ENCODE measurements around the gene RNASE9. TPM values are rescaled to one million over a fixed set of nuclear protein-coding genes. Genes with fewer than 3 reads are reported as not detected.

RNASE9 gene
- total RNA-seq, 2 experiments from 2014 or later: not detected

DNA sequence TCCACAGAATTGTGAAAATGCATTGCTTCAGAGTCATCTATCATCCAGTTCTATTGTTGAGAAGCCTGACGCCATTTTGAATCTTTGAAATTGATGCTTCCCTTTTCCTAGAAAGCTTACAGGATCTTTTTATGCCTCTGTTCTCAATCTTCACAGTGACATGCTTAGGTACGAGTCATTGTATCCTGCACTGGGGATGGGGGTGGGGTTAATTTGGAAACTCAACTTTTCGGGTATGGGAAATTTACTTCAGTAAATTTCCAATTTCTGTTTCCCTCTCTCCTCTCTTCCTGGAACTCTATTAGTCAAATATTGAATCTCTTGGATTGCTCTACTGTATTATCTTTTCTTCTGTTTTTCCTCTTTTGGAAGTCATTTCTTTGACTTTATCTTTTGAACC is 31.0 kb downstream of the RNASE9 start:
- H3K9me3 Mint-ChIP-seq: no peaks in the 10 kb centered on the region
- no peaks in the 10 kb centered on the region for H3K27me3 ChIP-seq (ENCODE audit: control insufficient read depth in 1 of 2, insufficient read depth in 2 of 2, low read length in 2 of 2)
- no peak overlapping the region for H3K4me3 ChIP-seq (ENCODE audit: low read length)
- H3K4me1 ChIP-seq (ENCODE audit: insufficient read depth, low read length): peaks cover 3% of the 10 kb centered on the region
- ATAC-seq (ENCODE audit: poor library complexity): no peak
- H3K27me3 Mint-ChIP-seq: peaks cover 5% of the 10 kb centered on the region
- ChIA-PET POLR2A (interaction anchor here (1.9 to 2.4 kb wide), 2 partner anchors 60 to 68 kb away, joined by 6 to 8 read pairs; partner anchors contain the start of gene PIP4P1), CTCF (interaction anchor here (0.8 to 1.3 kb wide), 2 partner anchors 79 to 161 kb away, joined by 3 to 5 read pairs; no protein-coding TSS in a partner anchor)
- no peak for DNase-seq
- H3K36me3 ChIP-seq (ENCODE audit: insufficient read depth, low read length): no peaks in the 10 kb centered on the region
- intact Hi-C loops (cut with DNase I, micrococcal nuclease): loop anchor here (2.0 to 5.0 kb wide), 5 partner anchors 61 to 203 kb away; partner anchors contain the start of gene PNP (in 1 of the 2)
- H3K4me3 Mint-ChIP-seq: no peak overlapping the region
- H3K36me3 Mint-ChIP-seq (ENCODE audit: low read depth): no peaks in the 10 kb centered on the region
- no peak overlapping the region for H3K27ac ChIP-seq (ENCODE audit: low read depth in 1 of 2, low read length in 2 of 2)
- H3K27ac Mint-ChIP-seq: no peak overlapping the region
- peaks cover 7% of the 10 kb centered on the region for H3K4me1 Mint-ChIP-seq (ENCODE audit: low read depth)
- TF ChIP-seq, protein P1, sequence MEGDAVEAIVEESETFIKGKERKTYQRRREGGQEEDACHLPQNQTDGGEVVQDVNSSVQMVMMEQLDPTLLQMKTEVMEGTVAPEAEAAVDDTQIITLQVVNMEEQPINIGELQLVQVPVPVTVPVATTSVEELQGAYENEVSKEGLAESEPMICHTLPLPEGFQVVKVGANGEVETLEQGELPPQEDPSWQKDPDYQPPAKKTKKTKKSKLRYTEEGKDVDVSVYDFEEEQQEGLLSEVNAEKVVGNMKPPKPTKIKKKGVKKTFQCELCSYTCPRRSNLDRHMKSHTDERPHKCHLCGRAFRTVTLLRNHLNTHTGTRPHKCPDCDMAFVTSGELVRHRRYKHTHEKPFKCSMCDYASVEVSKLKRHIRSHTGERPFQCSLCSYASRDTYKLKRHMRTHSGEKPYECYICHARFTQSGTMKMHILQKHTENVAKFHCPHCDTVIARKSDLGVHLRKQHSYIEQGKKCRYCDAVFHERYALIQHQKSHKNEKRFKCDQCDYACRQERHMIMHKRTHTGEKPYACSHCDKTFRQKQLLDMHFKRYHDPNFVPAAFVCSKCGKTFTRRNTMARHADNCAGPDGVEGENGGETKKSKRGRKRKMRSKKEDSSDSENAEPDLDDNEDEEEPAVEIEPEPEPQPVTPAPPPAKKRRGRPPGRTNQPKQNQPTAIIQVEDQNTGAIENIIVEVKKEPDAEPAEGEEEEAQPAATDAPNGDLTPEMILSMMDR (IDR thresholded peaks at IDR 0.05): no peak
- no peaks in the 10 kb centered on the region for H3K9me3 ChIP-seq (ENCODE audit: control insufficient read depth in 1 of 2, insufficient read depth in 1 of 2, low read length in 2 of 2)

DNA sequence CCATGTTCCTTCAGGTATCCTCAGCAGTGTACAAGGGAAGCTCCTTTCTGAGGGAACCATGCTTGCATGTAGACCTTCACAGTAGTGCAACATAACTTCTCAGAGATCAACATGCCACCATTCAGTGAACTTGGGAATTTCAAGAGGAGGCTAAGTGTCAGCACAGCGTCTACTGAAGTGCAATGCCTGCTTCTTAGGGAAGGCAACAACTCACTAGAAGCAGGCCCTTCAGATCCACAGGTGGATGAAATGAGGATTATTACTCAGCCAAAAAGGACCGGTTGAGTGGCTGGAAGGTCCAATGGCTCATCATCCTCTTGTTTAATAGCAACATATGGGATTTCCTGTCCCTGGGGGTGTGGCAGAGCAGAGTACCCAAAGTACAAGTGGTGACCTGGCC is 36.8 kb downstream of the RNASE9 start:
- no peaks in the 10 kb centered on the region for H3K27me3 ChIP-seq (ENCODE audit: control insufficient read depth in 1 of 2, insufficient read depth in 2 of 2, low read length in 2 of 2)
- no peaks in the 10 kb centered on the region for H3K9me3 ChIP-seq (ENCODE audit: control insufficient read depth in 1 of 2, insufficient read depth in 1 of 2, low read length in 2 of 2)
- Mint-ChIP-seq H3K4me1 (ENCODE audit: low read depth) (no peaks in the 10 kb centered on the region), H3K27me3 (no peaks in the 10 kb centered on the region), H3K4me3 (no peak overlapping the region), H3K27ac (no peak overlapping the region), H3K9me3 (no peaks in the 10 kb centered on the region), H3K36me3 (ENCODE audit: low read depth) (no peaks in the 10 kb centered on the region)
- ATAC-seq (ENCODE audit: poor library complexity): no peak
- H3K36me3 ChIP-seq (ENCODE audit: insufficient read depth, low read length): no peaks in the 10 kb centered on the region
- DNase-seq: no peak
- POLR2A ChIA-PET: no interaction called here
- CTCF ChIA-PET: no interaction called here
- no peak overlapping the region for H3K27ac ChIP-seq (ENCODE audit: low read depth in 1 of 2, low read length in 2 of 2)
- no peaks in the 10 kb centered on the region for H3K4me1 ChIP-seq (ENCODE audit: insufficient read depth, low read length)
- H3K4me3 ChIP-seq (ENCODE audit: low read length): no peak overlapping the region
- TF ChIP-seq, protein P1 (IDR thresholded peaks at IDR 0.05): no peak
- intact Hi-C loops (cut with DNase I, micrococcal nuclease): loop anchor here in 1 of 2 experiments (5.0 kb wide), 1 partner anchor 57 kb away; the partner anchor contains the start of gene PNP

DNA sequence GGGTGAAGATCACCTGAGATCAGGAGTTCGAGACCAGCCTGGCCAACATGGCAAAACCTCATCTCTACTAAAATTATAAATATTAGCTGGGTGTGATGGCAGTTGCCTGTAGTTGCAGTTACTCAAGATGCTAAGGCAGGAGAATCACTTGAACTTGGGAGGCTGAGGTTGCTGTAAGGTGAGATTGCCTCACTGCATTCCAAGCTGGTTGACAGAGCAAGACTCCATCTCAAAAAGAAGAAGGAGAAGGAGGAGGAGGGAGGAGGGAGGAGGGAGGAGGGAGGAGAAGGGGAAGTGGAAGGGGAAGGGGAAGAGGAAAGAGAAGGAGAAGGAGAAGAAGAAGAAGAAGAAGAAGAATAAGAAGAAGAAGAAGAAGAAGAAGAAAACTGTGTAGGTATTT is 38.5 kb downstream of the RNASE9 start:
- Mint-ChIP-seq H3K27ac (no peak overlapping the region), H3K4me3 (no peak overlapping the region), H3K4me1 (ENCODE audit: low read depth) (no peaks in the 10 kb centered on the region), H3K27me3 (no peaks in the 10 kb centered on the region), H3K36me3 (ENCODE audit: low read depth) (no peaks in the 10 kb centered on the region), H3K9me3 (no peaks in the 10 kb centered on the region)
- no peak for ATAC-seq (ENCODE audit: poor library complexity)
- ChIA-PET CTCF (interaction anchor here (0.6 to 1.4 kb wide), 2 partner anchors 106 to 123 kb away, joined by 3 read pairs; no protein-coding TSS in a partner anchor), POLR2A (interaction anchor here (1.2 kb wide), 1 partner anchor 31 kb away, joined by 3 read pairs; no protein-coding TSS in a partner anchor)
- no peaks in the 10 kb centered on the region for H3K36me3 ChIP-seq (ENCODE audit: insufficient read depth, low read length)
- no peaks in the 10 kb centered on the region for H3K27me3 ChIP-seq (ENCODE audit: control insufficient read depth in 1 of 2, insufficient read depth in 2 of 2, low read length in 2 of 2)
- TF ChIP-seq, protein P1 (IDR thresholded peaks at IDR 0.05): no peak
- intact Hi-C loops (cut with DNase I, micrococcal nuclease): loop anchor here in 1 of 2 experiments (5.0 kb wide), 1 partner anchor 55 kb away; the partner anchor contains the start of gene PNP
- H3K4me3 ChIP-seq (ENCODE audit: low read length): no peak overlapping the region
- no peak for DNase-seq
- H3K27ac ChIP-seq (ENCODE audit: low read depth in 1 of 2, low read length in 2 of 2): no peak overlapping the region
- H3K9me3 ChIP-seq (ENCODE audit: control insufficient read depth in 1 of 2, insufficient read depth in 1 of 2, low read length in 2 of 2): no peaks in the 10 kb centered on the region
- H3K4me1 ChIP-seq (ENCODE audit: insufficient read depth, low read length): no peaks in the 10 kb centered on the region
